SK-N-SH treated with all-trans-retinoic acid at 6 μM for 48 hours (cell line): ENCODE data around the gene TMEM170A.

Experiments used
- ATAC-seq: fragments of 200-7000 bp; cut with Tn5 transposase; 3 replicates; pipeline ENCODE4 v1.9.1; 2020; ENCODE audit warnings: mild to moderate bottlenecking, moderate library complexity
- ARNTL ChIP-seq: fragments of 450-650 bp; formaldehyde crosslinking; IDR thresholded peaks from 2 replicates; pipeline ENCODE4 v1.5.0; 2020; ENCODE audit warnings: low read depth, mild to moderate bottlenecking, moderate library complexity, borderline replicate concordance
- BACH2 ChIP-seq: fragments of 250-450 bp; sonication (Bioruptor Pico); IDR thresholded peaks from 2 replicates; pipeline ENCODE4 v1.9.0; 2021; ENCODE audit warnings: mild to moderate bottlenecking, borderline replicate concordance
- CSDC2 ChIP-seq: fragments of 250-450 bp; sonication (Bioruptor Pico); IDR thresholded peaks from 2 replicates; pipeline ENCODE4 v1.5.0; 2020; ENCODE audit warnings: mild to moderate bottlenecking, moderate library complexity
- CSRNP3 ChIP-seq: fragments of 250-450 bp; sonication (Bioruptor Pico); IDR thresholded peaks from 2 replicates; pipeline ENCODE4 v1.5.1; 2021; ENCODE audit warnings: mild to moderate bottlenecking, moderate library complexity
- ESRRG ChIP-seq: fragments of 250-450 bp; sonication (Bioruptor Pico); IDR thresholded peaks from 2 replicates; pipeline ENCODE4 v1.6.1; 2021; ENCODE audit warnings: mild to moderate bottlenecking
- GLIS3 ChIP-seq: fragments of 250-450 bp; sonication (Bioruptor Pico); IDR thresholded peaks from 2 replicates; pipeline ENCODE4 v1.5.0; 2020; ENCODE audit warnings: mild to moderate bottlenecking, moderate library complexity
- ISL1 ChIP-seq: fragments of 250-450 bp; sonication (Bioruptor Pico); IDR thresholded peaks from 2 replicates; pipeline ENCODE4 v2.1.2; 2022; ENCODE audit warnings: mild to moderate bottlenecking, moderate library complexity
- PATZ1 ChIP-seq: fragments of 250-450 bp; sonication (Bioruptor Pico); IDR thresholded peaks from 2 replicates; pipeline ENCODE4 v1.8.0; 2020; ENCODE audit warnings: mild to moderate bottlenecking, moderate library complexity, borderline replicate concordance
- POU6F1 ChIP-seq: fragments of 250-450 bp; sonication (Bioruptor Pico); IDR thresholded peaks from 2 replicates; pipeline ENCODE4 v1.8.0; 2021; ENCODE audit warnings: low read depth, mild to moderate bottlenecking, moderate library complexity, borderline replicate concordance
- RARB ChIP-seq: fragments of 250-450 bp; sonication (Bioruptor Pico); IDR thresholded peaks from 2 replicates; pipeline ENCODE4 v1.8.0; 2021; ENCODE audit warnings: mild to moderate bottlenecking, moderate library complexity
- SNAI2 ChIP-seq: fragments of 250-450 bp; sonication (Bioruptor Pico); IDR thresholded peaks from 2 replicates; pipeline ENCODE4 v1.5.0; 2020; ENCODE audit warnings: mild to moderate bottlenecking, moderate library complexity
- TCF4 ChIP-seq: fragments of 250-450 bp; sonication (Bioruptor Pico); IDR thresholded peaks from 2 replicates; pipeline ENCODE4 v1.8.0; 2021; ENCODE audit warnings: mild to moderate bottlenecking, moderate library complexity, borderline replicate concordance
- TOX ChIP-seq: fragments of 250-450 bp; sonication (Bioruptor Pico); IDR thresholded peaks from 2 replicates; pipeline ENCODE4 v1.8.0; 2021; ENCODE audit warnings: mild to moderate bottlenecking, moderate library complexity, borderline replicate concordance
- TSHZ2 ChIP-seq: fragments of 250-450 bp; sonication (Bioruptor Pico); IDR thresholded peaks from 2 replicates; pipeline ENCODE4 v1.5.0; 2020; ENCODE audit warnings: mild to moderate bottlenecking, moderate library complexity
- ZC3H10 ChIP-seq: fragments of 250-450 bp; sonication (Bioruptor Pico); IDR thresholded peaks from 2 replicates; pipeline ENCODE4 v1.5.1; 2021; ENCODE audit warnings: mild to moderate bottlenecking, moderate library complexity
- ZFP3 ChIP-seq: fragments of 250-450 bp; sonication (Bioruptor Pico); IDR thresholded peaks from 2 replicates; pipeline ENCODE4 v1.5.0; 2020; ENCODE audit warnings: mild to moderate bottlenecking, moderate library complexity
- ZFP30 ChIP-seq: fragments of 450-650 bp; formaldehyde crosslinking; IDR thresholded peaks from 2 replicates; pipeline ENCODE4 v1.5.0; 2022; ENCODE audit warnings: mild to moderate bottlenecking, moderate library complexity
- ZNF565 ChIP-seq: fragments of 450-650 bp; formaldehyde crosslinking; conservative IDR thresholded peaks from 2 replicates; pipeline ENCODE4 v1.5.0; 2020; ENCODE audit warnings: low read depth, mild to moderate bottlenecking, moderate library complexity
- ZNF70 ChIP-seq: fragments of 450-650 bp; formaldehyde crosslinking; IDR thresholded peaks from 2 replicates; pipeline ENCODE4 v1.5.0; 2020; ENCODE audit warnings: mild to moderate bottlenecking, moderate library complexity

The TMEM170A gene

GRCh38 chr16:75482434-75483205 lies 18.1 kb upstream of the TMEM170A start:
- ATAC-seq, result peak; percentile 51
- TF ChIP-seq SNAI2 (CRISPR knock-in tag) (no peak), PATZ1 (CRISPR knock-in tag) (no peak), ARNTL (CRISPR knock-in tag) (no peak), ESRRG (CRISPR knock-in tag) (no peak), BACH2 (CRISPR knock-in tag) (no peak), CSDC2 (CRISPR knock-in tag) (no peak), POU6F1 (no peak), RARB (CRISPR knock-in tag) (no peak)
- TF ChIP-seq, all 23 proteins: peak for 0

GRCh38 chr16:75481475-75481874 lies 17.0 kb upstream of the TMEM170A start:
- TF ChIP-seq ZNF70 (no peak), ZFP3 (CRISPR knock-in tag) (no peak), ZFP30 (CRISPR knock-in tag) (no peak), GLIS3 (CRISPR knock-in tag) (no peak), CSDC2 (CRISPR knock-in tag) (no peak), ZNF565 (CRISPR knock-in tag) (no peak), CSRNP3 (no peak), ISL1 (no peak), RARB (CRISPR knock-in tag) (no peak), ZC3H10 (no peak), TCF4 (no peak), ESRRG (CRISPR knock-in tag) (no peak), TOX (no peak), BACH2 (CRISPR knock-in tag) (no peak), ARNTL (CRISPR knock-in tag) (no peak), POU6F1 (no peak), TSHZ2 (CRISPR knock-in tag) (no peak), PATZ1 (CRISPR knock-in tag) (no peak)
- no peak; the same call in 2 of the 3 replicates for ATAC-seq
